G401.6 (cell line): ENCODE measurements around the gene NRBP1.
A peak's percentile ranks its signal among the peaks of the same experiment; 100 is the strongest.
"Not testable (repeated sequence)": the region's sequence is repeated elsewhere in the genome, so short reads cannot be mapped to it uniquely, and the experiment has no call there.

Experiments
- FAIRE-seq: peaks from 2 replicates; lab custom pipeline; 2012; peaks lifted over from hg19 to GRCh38; lab: Jason Lieb, UNC

NRBP1 gene

GRCh38 chr2:27421660-27422250 is 6.7 kb upstream of the NRBP1 start:
- no peak for FAIRE-seq

DNA sequence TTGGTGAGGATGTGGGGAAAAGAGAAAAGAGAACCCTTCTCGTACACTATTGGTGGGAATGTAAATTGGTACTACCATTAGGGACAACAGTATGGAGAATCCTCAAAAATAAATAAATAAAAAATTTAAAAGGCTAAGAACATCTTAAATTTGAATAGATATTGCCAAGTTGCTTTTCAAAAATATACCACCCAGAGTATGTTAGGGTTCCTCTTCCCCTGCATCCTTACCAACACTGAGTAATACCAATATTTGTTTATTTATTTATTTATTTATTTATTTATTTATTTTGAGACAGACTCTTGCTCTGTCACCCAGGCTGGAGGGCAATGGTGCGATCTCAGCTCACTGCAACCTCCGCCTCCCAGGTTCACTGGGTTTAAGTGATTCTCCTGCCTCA is 5.5 kb upstream of the NRBP1 start:
- FAIRE-seq, result no peak

GRCh38 chr2:27425039-27425438 is 3.4 kb upstream of the NRBP1 start:
- FAIRE-seq, result not testable (repeated sequence)

DNA sequence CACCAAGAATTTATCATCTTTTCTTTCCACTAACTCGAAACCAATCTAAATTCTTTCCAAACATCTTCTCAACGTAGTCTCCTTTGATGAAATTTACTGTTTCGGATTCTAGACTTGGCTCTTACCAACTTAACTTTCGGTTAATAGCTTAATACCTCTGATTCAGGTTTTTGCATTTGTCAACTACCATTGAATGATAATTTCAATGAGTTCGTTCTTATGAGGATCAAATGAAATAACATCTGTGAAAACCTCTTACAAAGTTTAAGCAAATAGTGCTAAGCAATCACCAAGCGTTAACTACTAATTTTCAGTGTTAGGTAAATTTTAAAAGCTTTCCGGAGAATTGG is 593 bp upstream of the NRBP1 start:
- no peak for FAIRE-seq

GRCh38 chr2:27428978-27429541 is 629 bp downstream of the NRBP1 start:
- no peak for FAIRE-seq

DNA sequence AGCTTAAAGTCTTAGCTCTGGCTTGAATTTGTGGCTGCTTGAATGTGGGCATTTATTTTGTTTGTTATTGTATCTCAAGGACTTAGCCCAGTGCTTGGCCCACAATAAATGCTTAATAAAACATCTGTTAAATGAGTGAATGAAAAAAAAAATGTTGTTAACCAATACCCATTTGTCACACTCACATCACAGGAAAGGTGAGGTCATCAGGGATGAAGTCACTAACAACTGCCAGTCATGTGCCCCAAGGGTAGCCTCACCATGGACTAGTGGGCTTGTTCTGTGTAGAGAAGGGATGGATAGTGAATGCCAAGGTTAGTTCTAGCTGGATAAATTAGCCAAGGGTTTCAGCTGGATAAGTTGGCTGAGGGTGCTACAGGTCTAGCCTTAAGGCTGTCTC is 3.0 kb downstream of the NRBP1 start:
- FAIRE-seq, result no peak

GRCh38 chr2:27435628-27436027 is 7.2 kb downstream of the NRBP1 start:
- no peak for FAIRE-seq

- no peak for FAIRE-seq
Observed at GRCh38 chr2:27441226-27441926, 12.9 kb downstream of the NRBP1 start.

DNA sequence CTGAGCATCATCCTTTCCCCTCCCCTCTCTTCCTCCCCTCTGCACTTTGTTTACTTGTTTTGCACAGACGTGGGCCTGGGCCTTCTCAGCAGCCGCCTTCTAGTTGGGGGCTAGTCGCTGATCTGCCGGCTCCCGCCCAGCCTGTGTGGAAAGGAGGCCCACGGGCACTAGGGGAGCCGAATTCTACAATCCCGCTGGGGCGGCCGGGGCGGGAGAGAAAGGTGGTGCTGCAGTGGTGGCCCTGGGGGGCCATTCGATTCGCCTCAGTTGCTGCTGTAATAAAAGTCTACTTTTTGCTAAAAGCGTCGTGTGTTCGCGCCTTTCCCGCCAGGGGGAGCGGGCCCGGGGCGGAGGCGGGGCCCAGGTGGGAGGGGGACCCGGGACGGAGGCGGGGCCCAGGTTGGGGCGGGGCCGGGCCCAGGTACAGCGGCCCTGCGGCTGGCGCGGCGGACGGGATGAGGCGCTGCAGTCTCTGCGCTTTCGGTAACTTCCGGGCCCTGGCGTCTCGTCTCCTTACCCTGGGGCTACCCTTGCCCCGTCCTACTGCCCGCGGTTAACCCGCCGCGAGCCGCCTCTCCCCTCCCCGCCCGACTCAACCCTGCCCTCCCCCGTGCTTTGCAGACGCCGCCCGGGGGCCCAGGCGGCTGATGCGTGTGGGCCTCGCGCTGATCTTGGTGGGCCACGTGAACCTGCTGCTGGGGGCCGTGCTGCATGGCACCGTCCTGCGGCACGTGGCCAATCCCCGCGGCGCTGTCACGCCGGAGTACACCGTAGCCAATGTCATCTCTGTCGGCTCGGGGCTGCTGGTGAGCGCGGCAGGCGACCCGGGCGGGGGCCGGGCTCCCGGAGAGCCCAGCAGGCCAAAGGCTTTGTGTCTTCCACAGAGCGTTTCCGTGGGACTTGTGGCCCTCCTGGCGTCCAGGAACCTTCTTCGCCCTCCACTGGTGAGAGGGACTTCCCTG is 13.8 kb downstream of the NRBP1 start, which contains the start of gene KRTCAP3:
TSS of gene KRTCAP3 (plus strand) at position 424 of the 962 bp plus-strand sequence. CDS start at position 456, 32 bp downstream.
- FAIRE-seq, result no peak

DNA sequence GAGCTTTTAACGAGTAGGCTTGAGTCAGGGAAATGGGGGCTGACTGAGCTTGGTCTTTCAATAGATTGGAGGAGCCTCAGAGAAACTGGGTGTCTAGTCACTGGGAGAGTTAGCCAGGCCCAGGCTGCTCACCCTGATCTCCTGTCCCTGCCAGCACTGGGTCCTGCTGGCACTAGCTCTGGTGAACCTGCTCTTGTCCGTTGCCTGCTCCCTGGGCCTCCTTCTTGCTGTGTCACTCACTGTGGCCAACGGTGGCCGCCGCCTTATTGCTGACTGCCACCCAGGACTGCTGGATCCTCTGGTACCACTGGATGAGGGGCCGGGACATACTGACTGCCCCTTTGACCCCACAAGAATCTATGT is 14.5 kb downstream of the NRBP1 start:
- no peak for FAIRE-seq

- FAIRE-seq, result no peak
Observed at GRCh38 chr2:27445155-27445554, 16.7 kb downstream of the NRBP1 start.

- no peak for FAIRE-seq
Observed at GRCh38 chr2:27445615-27446014, 17.2 kb downstream of the NRBP1 start.

- FAIRE-seq, result no peak
Observed at GRCh38 chr2:27446057-27446456, 17.6 kb downstream of the NRBP1 start.

DNA sequence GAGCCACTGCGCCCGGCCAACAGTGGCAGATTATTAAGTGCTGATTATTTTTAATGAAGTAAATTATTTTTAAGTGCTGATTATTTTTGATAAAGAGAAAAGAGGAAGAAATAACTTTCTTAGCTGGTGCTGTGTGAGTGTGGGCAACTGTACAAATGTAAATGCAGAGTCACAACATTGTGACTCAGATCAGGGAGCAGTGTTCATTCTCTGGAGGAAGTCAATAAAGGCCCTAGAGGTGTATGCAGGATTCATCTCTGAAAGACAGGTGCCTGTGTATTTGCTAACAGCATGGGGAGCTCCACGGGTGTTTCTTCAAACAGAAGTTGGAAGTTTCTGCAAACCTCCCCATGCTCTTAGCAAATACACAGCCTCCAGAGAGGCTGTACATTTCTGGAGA is 19.9 kb downstream of the NRBP1 start:
- no peak for FAIRE-seq

DNA sequence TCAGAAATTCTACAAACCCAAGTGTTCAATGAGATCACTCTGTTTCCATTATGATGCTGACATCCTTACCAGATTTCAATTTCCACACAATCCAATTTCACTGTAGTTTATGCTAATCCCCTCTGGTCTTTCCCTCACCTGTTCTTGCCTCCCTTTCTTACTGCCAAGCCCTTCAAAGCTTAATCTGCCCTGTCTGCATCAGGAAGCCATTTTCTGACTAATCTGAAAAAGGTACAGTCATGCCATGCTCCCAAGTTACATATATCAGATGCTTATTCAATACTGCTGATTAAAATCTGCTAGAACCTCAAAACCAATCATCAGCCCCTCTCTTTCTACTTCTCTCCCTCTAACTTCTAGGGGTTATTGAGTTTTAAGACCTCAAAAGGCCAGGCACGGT is 22.7 kb downstream of the NRBP1 start:
- no peak for FAIRE-seq

DNA sequence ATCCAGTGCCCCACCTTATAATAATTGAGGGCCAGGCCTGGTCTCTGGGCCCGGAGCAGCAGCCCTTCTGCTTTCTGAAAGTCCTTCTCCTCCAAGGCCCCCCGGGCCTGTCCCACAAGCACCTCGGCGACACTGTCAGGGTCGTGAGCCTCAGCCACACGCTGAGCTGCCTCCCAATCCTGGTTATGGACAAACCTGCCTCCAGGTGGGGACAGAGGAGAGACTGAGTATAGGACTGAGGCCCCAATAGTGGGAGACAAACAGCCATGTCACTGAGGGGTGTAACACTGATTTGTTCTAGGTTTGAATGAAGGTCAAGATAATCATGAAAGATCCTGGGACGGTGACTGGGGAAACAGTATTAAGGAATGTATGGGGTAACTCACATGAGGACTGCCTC is 25.5 kb downstream of the NRBP1 start:
- FAIRE-seq, result no peak

DNA sequence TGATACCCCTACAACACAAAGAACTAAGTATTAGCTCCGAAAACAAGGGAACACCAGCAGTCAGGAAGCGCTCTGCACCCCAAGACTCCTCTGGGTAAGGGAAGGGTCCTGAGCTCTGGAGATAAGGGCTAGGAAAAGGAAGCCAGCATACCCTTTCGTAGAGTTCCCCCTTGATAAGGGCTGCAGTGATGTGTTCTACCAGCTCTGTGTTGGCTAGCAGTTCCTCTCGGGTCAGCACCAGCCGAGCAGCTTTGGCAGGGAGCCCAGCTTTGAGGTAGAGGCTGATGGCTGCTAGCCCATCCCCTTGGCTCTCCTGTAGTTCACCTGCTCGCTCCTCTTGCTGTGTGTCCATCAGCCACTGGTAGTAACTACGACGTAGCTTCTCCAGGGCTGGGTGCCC is 32.7 kb downstream of the NRBP1 start:
- FAIRE-seq, result no peak

DNA sequence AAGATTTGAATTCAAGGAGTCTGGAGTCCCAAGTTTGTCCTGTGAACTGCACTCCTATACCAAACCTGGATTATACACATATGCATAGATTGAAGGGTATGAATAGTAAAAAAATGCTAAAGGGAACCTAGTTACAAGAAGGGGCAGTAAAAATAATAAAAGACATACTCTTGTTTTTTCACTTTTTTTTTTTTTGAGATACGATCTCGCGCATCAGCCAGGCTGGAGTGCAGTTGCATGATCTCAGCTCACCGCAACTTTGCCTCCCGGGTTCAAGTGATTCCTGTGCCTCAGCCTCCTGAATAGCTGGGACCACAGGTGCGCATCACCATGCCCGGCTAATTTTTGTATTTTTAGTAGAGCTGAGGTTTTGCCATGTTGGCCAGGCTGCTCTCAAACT is 36.0 kb downstream of the NRBP1 start:
- FAIRE-seq, result no peak

GRCh38 chr2:27471961-27472360 is 43.5 kb downstream of the NRBP1 start:
- no peak for FAIRE-seq

DNA sequence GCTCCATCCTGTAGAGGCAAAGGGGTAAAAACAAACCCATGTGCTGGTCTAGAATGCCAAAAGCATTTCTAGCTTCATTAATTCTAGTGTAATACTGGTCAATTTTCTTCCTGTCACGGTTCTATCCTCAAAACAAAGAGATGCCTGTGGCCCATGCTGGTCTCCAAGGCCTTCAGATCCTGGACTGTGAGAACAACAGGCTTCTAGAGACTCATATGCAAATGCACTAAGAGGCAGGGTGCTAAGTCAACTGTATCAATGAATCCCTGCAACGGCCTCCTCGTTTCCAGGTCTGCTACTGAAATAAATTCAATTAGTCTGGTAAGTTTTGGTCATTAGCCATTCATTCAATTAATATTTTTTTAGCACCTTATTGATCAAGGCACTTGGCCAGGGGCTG is 57.1 kb downstream of the NRBP1 start:
- FAIRE-seq, result no peak

DNA sequence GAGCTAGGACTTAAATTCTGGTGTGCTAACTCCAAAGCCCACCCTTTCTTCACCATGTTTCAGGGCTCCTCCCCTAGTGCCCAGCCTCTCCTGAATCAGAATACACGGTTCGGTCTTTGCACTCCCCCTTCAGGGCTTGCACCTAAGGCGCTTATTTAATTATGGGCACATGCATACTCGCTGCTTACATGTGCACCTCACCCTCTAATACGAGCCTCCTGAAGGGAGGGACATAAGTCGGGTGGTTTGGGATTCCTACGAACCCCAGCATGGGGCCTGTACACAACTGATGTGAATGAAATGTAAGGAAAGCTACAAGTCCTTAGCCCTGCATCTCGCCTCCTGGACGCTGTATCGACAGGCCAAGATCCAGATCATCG is 60.7 kb downstream of the NRBP1 start:
- FAIRE-seq, result no peak

DNA sequence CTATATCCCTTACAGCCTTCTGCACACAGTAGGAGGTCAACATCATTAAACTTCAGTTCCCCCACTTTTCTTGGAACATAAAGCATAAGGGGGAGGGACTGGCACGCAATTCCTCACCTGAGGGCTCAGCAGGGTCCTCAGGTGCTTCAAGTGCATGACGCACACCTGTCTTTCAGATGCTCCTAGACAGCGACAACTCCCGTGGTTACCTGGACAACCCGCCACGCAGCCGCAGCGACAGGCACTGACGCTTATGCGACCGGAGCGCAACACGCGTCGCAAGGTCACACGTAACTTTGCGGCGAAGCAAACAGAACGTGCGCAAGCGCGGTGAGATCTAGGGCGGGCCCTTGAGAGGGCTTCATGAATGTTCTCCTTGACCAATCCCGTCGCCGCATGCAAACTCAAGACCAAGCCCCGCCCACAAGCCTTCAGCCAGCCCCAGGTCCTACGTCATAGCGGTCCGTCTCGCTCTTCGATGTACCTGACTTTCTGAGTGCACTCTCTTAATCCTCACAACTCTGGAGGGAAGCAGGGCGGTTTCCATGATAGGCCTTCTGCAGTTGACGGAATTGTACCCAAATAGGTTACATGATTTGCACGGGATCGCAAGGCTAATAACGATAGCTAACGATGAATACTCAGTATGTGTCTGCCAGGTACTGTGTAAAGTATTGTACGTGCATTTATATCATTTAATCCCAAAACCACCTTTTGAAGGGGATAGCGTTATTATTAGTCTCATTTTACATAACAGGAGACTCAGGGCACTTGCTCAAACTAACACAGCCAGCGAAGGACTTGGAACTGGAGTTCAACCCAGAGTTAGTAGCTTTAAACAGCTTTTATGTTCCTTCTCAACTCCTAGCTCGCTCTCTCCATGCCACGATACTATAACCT is 61.3 kb downstream of the NRBP1 start, which contains the start of gene IFT172:
TSS of gene IFT172 (minus strand) at position 246 of the 900 bp plus-strand sequence. CDS start at position 156, 90 bp downstream.
- FAIRE-seq, result peak; percentile 97
